Loucy (cell line): ENCODE data around the gene BZW2.

Experiments used
- H2AFZ ChIP-seq: fragments of 200-600 bp; sonication (generic); 2 replicates; pipeline ENCODE4 v1.6.0; 2016; ENCODE audit warnings: antibody characterized with exemption, mild to moderate bottlenecking, low read length, moderate library complexity
- H3F3A ChIP-seq: fragments of 200-600 bp; 2 replicates; pipeline ENCODE4 v1.6.0; 2016; ENCODE audit warnings: antibody characterized with exemption, low read depth, mild to moderate bottlenecking
- H3K27me3 ChIP-seq: fragments of 200-600 bp; sonication (generic); 2 replicates; pipeline ENCODE4 v1.6.1; 2014; ENCODE audit warnings: low read length, mild to moderate bottlenecking; ENCODE audit not compliant: insufficient read depth, poor library complexity, severe bottlenecking
- H3K36me3 ChIP-seq: fragments of 200-600 bp; sonication (generic); 2 replicates; pipeline ENCODE4 v1.6.1; 2016; ENCODE audit warnings: low read length; ENCODE audit not compliant: insufficient read depth
- H3K4me1 ChIP-seq: fragments of 200-600 bp; sonication (generic); 2 replicates; pipeline ENCODE4 v1.5.1; 2014; ENCODE audit warnings: low read length, mild to moderate bottlenecking; ENCODE audit not compliant: insufficient read depth, poor library complexity, severe bottlenecking
- H3K4me2 ChIP-seq: fragments of 200-600 bp; sonication (generic); 2 replicates; pipeline ENCODE4 v1.6.0; 2014; ENCODE audit warnings: antibody characterized with exemption, low read length, low read depth, mild to moderate bottlenecking; ENCODE audit not compliant: poor library complexity, severe bottlenecking
- H3K4me3 ChIP-seq: fragments of 200-600 bp; sonication (generic); 2 replicates; pipeline ENCODE4 v1.5.1; 2014; ENCODE audit warnings: low read length, mild to moderate bottlenecking, mixed read lengths; ENCODE audit not compliant: poor library complexity, severe bottlenecking
- H3K79me2 ChIP-seq: fragments of 200-600 bp; sonication (generic); 2 replicates; pipeline ENCODE4 v1.6.1; 2014; ENCODE audit warnings: low read length; ENCODE audit not compliant: insufficient read depth
- H3K9ac ChIP-seq: fragments of 200-600 bp; sonication (generic); 2 replicates; pipeline ENCODE4 v1.6.0; 2014; ENCODE audit warnings: mild to moderate bottlenecking, low read depth, low read length, moderate library complexity; ENCODE audit not compliant: poor library complexity, severe bottlenecking
- H3K9me2 ChIP-seq: fragments of 200-600 bp; sonication (generic); replicated peaks from 2 replicates; pipeline ENCODE4 v1.6.1; 2016; ENCODE audit warnings: low read depth, low read length, mixed read lengths
- H3K9me3 ChIP-seq: fragments of 200-600 bp; sonication (generic); 2 replicates; pipeline ENCODE4 v1.6.1; 2014; ENCODE audit warnings: mild to moderate bottlenecking, antibody characterized with exemption, low read length, low read depth; ENCODE audit not compliant: insufficient read depth
- H4K20me1 ChIP-seq: fragments of 200-600 bp; sonication (generic); 2 replicates; pipeline ENCODE4 v1.6.0; 2014; ENCODE audit warnings: antibody characterized with exemption, low read length, mild to moderate bottlenecking; ENCODE audit not compliant: insufficient read depth, poor library complexity, severe bottlenecking
- CTCF ChIP-seq: fragments of 200-600 bp; sonication (generic); conservative IDR thresholded peaks from 2 replicates; pipeline ENCODE4 v1.5.1; 2014; ENCODE audit warnings: mild to moderate bottlenecking, antibody characterized with exemption, low read length
- EZH2phosphoT487 ChIP-seq: fragments of 200-600 bp; IDR thresholded peaks from 2 replicates; pipeline ENCODE4 v1.6.1; 2018; ENCODE audit warnings: antibody characterized with exemption, mild to moderate bottlenecking, moderate library complexity, borderline replicate concordance

Gene BZW2

GRCh38 chr7:16609842-16610450, 36.0 kb upstream of the BZW2 start:
- no peaks in the 10 kb centered on the region for H3K79me2 ChIP-seq
- H3K9me3 ChIP-seq = no peaks in the 10 kb centered on the region
- H3K9me2 ChIP-seq = no peaks in the 10 kb centered on the region
- H3K4me3 ChIP-seq = no peak overlapping the region
- no peaks in the 10 kb centered on the region for H3F3A ChIP-seq
- H2AFZ ChIP-seq = no peak overlapping the region
- no peaks in the 10 kb centered on the region for H4K20me1 ChIP-seq
- peaks cover 45% of the 10 kb centered on the region; the same call in 1 of the 2 replicates for H3K36me3 ChIP-seq
- TF ChIP-seq CTCF (no peak), EZH2phosphoT487 (no peak)
- H3K9ac ChIP-seq = no peak overlapping the region
- no peak overlapping the region for H3K4me2 ChIP-seq
- H3K4me1 ChIP-seq = no peaks in the 10 kb centered on the region
- H3K27me3 ChIP-seq = no peaks in the 10 kb centered on the region

- Histone ChIP-seq H3K4me1 (no peaks in the 10 kb centered on the region), H3K36me3 (peaks cover 48% of the 10 kb centered on the region; the same call in 1 of the 2 replicates), H4K20me1 (no peaks in the 10 kb centered on the region), H3F3A (no peaks in the 10 kb centered on the region), H3K27me3 (no peaks in the 10 kb centered on the region), H3K9me2 (no peaks in the 10 kb centered on the region), H3K9ac (no peak overlapping the region), H3K4me3 (no peak overlapping the region), H3K4me2 (no peak overlapping the region), H2AFZ (no peak overlapping the region), H3K79me2 (no peaks in the 10 kb centered on the region), H3K9me3 (no peaks in the 10 kb centered on the region)
- no peak for TF ChIP-seq EZH2phosphoT487
Measured at GRCh38 chr7:16611711-16612110, 34.3 kb upstream of the BZW2 start.

GRCh38 chr7:16615228-16615627, 30.8 kb upstream of the BZW2 start:
- no peaks in the 10 kb centered on the region for H3K9me2 ChIP-seq
- H2AFZ ChIP-seq = no peak overlapping the region
- no peaks in the 10 kb centered on the region for H3K4me1 ChIP-seq
- no peaks in the 10 kb centered on the region for H3F3A ChIP-seq
- H4K20me1 ChIP-seq = no peaks in the 10 kb centered on the region
- H3K9ac ChIP-seq = no peak overlapping the region
- H3K79me2 ChIP-seq = no peaks in the 10 kb centered on the region
- H3K9me3 ChIP-seq = no peaks in the 10 kb centered on the region
- H3K27me3 ChIP-seq = no peaks in the 10 kb centered on the region
- TF ChIP-seq EZH2phosphoT487 (no peak), CTCF (no peak)
- H3K36me3 ChIP-seq = peaks cover 43% of the 10 kb centered on the region; the same call in 1 of the 2 replicates
- H3K4me3 ChIP-seq = no peak overlapping the region
- H3K4me2 ChIP-seq = no peak overlapping the region

GRCh38 chr7:16616122-16616521, 29.9 kb upstream of the BZW2 start:
- Histone ChIP-seq H2AFZ (no peak overlapping the region), H3K4me3 (no peak overlapping the region), H3K79me2 (no peaks in the 10 kb centered on the region), H4K20me1 (no peaks in the 10 kb centered on the region), H3K9me3 (no peaks in the 10 kb centered on the region), H3K4me1 (no peaks in the 10 kb centered on the region), H3K4me2 (no peak overlapping the region), H3F3A (no peaks in the 10 kb centered on the region), H3K9ac (no peak overlapping the region), H3K36me3 (peaks cover 40% of the 10 kb centered on the region), H3K9me2 (no peaks in the 10 kb centered on the region), H3K27me3 (no peaks in the 10 kb centered on the region)
- no peak for TF ChIP-seq EZH2phosphoT487
- TF ChIP-seq CTCF = no peak
